Astrocyte of the cerebellum (primary cell): Measurements from ENCODE around the gene RNF128.
A peak's percentile ranks its signal among the peaks of the same experiment; 100 is the strongest.

Experiments
- DNase-seq: peaks from one replicate; pipeline ENCODE4 v3.0.0-alpha.2; 2011; ENCODE audit warnings: low read depth
- H3K4me3 ChIP-seq: 2 replicates; pipeline ENCODE4 v1.5.1; 2011; ENCODE audit warnings: mild to moderate bottlenecking, low read depth, low read length, moderate library complexity
- in situ Hi-C: cut with HindIII; loops from 2 replicates; pipeline ENCODE4 v1.10.0; 2017; ENCODE audit warnings: low sequenced_read_pairs
- TF ChIP-seq, protein P1 (sequence below): IDR thresholded peaks from 2 replicates; pipeline ENCODE4 v1.5.1; 2012; ENCODE audit warnings: low read length, low read depth, moderate library complexity, mild to moderate bottlenecking; ENCODE audit errors: missing control alignments

The RNF128 gene

DNA sequence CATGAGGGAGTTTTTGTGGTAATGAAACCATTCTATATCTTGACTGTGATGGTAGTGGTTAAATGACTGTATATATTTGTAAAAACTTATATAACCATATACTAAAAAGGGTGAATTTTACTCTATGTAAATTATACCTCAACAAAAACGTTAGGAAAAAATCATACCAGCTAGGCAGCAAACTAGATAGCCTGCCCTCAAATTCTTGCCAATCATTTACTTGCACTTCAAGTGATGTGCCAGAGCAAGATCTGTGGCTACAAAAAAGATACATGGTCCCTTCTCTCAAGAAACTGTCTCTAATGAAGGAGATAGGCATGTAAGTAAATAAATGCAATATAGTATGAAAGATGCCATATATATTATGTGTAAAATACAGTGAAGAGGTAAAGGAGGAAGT lies 10.0 kb upstream of the RNF128 start:
- TF ChIP-seq, protein P1, sequence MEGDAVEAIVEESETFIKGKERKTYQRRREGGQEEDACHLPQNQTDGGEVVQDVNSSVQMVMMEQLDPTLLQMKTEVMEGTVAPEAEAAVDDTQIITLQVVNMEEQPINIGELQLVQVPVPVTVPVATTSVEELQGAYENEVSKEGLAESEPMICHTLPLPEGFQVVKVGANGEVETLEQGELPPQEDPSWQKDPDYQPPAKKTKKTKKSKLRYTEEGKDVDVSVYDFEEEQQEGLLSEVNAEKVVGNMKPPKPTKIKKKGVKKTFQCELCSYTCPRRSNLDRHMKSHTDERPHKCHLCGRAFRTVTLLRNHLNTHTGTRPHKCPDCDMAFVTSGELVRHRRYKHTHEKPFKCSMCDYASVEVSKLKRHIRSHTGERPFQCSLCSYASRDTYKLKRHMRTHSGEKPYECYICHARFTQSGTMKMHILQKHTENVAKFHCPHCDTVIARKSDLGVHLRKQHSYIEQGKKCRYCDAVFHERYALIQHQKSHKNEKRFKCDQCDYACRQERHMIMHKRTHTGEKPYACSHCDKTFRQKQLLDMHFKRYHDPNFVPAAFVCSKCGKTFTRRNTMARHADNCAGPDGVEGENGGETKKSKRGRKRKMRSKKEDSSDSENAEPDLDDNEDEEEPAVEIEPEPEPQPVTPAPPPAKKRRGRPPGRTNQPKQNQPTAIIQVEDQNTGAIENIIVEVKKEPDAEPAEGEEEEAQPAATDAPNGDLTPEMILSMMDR = no peak
- H3K4me3 ChIP-seq = no peak overlapping the region
- DNase-seq = no peak
- in situ Hi-C loops = no loop called here

DNA sequence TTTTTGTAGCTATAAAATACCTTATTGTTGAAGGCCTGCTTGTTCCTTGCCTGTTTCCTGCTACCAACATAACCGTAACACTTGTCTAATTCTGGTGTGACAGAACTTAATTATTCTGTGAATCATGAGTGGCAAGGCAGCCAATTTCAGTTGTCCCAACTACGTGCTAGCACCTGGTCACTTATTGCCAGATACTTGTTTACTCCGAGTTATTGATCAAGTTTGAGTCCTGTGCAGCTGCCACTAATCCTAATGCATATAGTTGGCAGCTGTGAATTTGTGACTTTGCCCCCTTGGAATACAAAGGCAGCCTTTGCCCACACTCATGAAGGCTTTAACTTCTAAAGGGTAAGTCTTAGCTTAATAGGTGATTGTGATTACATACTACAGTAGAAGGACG lies 7.8 kb upstream of the RNF128 start:
- H3K4me3 ChIP-seq = no peak overlapping the region
- in situ Hi-C loops = no loop called here
- TF ChIP-seq, protein P1 = no peak
- DNase-seq = no peak

DNA sequence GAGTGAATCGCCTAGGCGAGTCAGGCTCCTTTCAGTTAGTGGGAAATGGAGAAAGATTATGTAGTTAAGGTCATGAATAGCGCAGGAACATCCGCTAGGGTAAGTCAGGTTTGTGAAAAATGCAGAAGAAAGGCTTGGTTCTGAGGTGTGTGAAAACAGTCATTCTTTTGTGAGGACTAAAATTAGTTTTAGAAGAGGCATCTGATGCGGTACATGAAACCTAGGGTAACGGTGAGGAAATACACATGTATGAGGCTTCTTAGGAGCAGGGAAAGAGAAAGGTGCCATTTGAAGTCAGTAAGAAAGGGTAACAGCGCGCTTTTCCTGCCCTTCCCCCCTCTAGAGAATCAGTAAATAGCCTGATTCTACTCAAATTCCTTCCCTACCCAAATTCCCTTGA lies 570 bp upstream of the RNF128 start:
- H3K4me3 ChIP-seq = peak overlapping the region; percentile 59
- in situ Hi-C loops = no loop called here
- TF ChIP-seq, protein P1 = peak; percentile 5
- DNase-seq = no peak

DNA sequence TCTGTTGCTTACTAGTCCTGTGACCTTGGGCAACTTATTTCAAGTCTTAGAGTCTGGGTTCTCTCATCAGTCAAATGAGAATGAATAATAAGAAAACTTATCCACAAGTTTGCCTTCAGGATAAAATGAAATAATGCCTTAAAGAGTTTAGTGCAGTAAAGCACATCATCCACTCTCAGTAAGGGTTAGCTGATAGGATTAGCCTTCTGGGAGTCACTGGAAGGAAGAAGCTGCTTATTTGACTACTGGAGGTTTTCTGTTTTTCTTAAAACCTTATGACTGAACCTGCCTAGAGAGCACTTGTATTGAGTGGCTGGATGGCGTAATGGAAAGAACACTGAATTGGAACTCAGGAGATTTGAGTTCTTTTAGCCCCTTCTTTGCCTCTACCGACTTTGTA lies 1.8 kb downstream of the RNF128 start:
- H3K4me3 ChIP-seq = no peak overlapping the region
- TF ChIP-seq, protein P1 = no peak
- in situ Hi-C loops = no loop called here
- no peak for DNase-seq

DNA sequence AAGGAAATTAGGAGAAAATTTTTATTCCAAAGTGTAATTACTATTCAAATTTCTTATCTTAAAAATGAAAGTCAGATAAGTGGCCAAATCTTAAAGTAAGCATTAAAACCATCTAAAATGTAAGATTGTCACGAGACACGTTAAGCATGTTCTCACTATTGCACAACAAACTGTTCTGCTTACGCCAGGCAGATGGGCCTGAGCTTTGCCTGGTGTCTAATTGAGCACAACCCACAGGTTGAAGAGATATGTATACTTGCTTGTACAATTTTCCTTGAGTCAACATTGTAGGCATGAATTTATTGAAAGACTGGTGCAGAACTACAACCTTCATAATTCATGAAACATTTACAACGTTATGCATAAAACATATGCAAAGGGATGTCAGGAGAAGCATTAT lies 3.9 kb downstream of the RNF128 start:
- in situ Hi-C loops = no loop called here
- DNase-seq = no peak
- TF ChIP-seq, protein P1 = no peak
- no peak overlapping the region for H3K4me3 ChIP-seq

DNA sequence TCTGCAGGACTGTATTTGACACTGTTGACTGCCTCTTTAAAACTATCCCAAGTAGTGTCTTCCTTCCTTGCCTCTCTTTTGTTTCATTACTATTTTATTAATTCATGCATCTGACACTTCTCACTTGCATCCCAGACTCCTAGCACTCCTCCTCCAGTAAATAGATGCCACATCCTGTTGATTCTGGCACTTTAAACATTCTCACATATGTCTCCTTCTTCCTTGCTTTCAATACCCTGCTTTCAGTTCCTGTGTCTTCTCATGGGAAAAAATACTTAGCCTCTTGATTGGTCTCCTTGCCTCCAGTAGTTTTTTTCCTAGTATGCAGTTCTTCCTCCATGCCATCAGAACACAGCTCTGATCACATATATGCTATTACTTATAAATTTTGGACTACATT lies 5.1 kb downstream of the RNF128 start:
- in situ Hi-C loops = no loop called here
- no peak for DNase-seq
- TF ChIP-seq, protein P1 = no peak
- H3K4me3 ChIP-seq = no peak overlapping the region

DNA sequence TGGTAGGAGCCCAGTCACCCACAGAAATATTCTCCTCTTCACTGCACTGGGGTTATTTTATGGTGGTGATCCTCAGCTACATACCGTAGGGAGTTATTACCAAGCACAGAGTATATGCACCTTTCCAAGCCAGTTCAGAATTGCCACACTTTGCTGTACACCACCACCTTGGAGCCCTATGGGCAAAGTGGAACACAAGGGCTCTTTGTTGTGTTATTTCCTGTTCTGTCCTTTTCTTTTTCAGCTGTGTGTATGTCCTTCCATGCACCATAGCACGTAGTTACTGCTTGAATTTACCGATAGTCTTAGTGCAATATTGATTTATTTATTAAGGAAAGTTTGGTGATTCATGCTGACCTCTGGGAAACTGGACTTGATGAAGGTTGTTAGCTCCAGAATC lies 8.3 kb downstream of the RNF128 start:
- H3K4me3 ChIP-seq = no peak overlapping the region
- no peak for DNase-seq
- in situ Hi-C loops = no loop called here
- TF ChIP-seq, protein P1 = no peak
